OCI-LY7 (cell line): ENCODE data around the gene ALKBH4. TPM values are rescaled to one million over a fixed set of nuclear protein-coding genes. Genes with fewer than 3 reads are reported as not detected.
A peak's percentile ranks its signal among the peaks of the same experiment; 100 is the strongest.
"Not testable (repeated sequence)": the region's sequence is repeated elsewhere in the genome, so short reads cannot be mapped to it uniquely, and the experiment has no call there.

Experiments
- BruUV-seq: library from RNA; stranded (reverse); fragments of 400-500 nt; replicated peaks from 2 replicates; lab custom pipeline; 2021; lab: Mats Ljungman, UMichigan
- CTCF ChIA-PET: fragments of 300-600 bp; sonication (Branson Sonifier 250); formaldehyde crosslinking; loops from one replicate; lab custom pipeline; 2022; ENCODE audit warnings: antibody characterized with exemption; ENCODE audit not compliant: unreplicated experiment; lab: Charles Lee
- POLR2A ChIA-PET: fragments of 300-600 bp; sonication (Branson Sonifier 250); formaldehyde crosslinking; loops from one replicate; lab custom pipeline; 2022; ENCODE audit warnings: antibody characterized with exemption; lab: Charles Lee
- DNase-seq: peaks from one replicate; pipeline ENCODE4 v3.0.0-alpha.2; 2015; ENCODE audit warnings: low spot score
- H2AFZ ChIP-seq: fragments of 200-600 bp; sonication (generic), shearing (Covaris generic); 2 replicates; pipeline ENCODE4 v1.6.1; 2014; ENCODE audit warnings: mild to moderate bottlenecking, antibody characterized with exemption, low read length, moderate library complexity
- H3K27ac ChIP-seq: fragments of 200-600 bp; sonication (generic); 2 replicates; pipeline ENCODE4 v1.5.1; 2014; ENCODE audit warnings: mixed run types, low read depth, mild to moderate bottlenecking, moderate library complexity, low read length, inconsistent platforms; ENCODE audit not compliant: poor library complexity, severe bottlenecking
- H3K36me3 ChIP-seq: fragments of 200-600 bp; sonication (generic); 2 replicates; pipeline ENCODE4 v1.6.1; 2014; ENCODE audit warnings: mild to moderate bottlenecking, antibody characterized with exemption, low read length, moderate library complexity, mixed read lengths; ENCODE audit not compliant: insufficient read depth
- H3K4me1 ChIP-seq: fragments of 200-600 bp; sonication (generic); 2 replicates; pipeline ENCODE4 v1.5.1; 2014; ENCODE audit warnings: mild to moderate bottlenecking, low read length; ENCODE audit not compliant: insufficient read depth, poor library complexity, severe bottlenecking
- H3K4me2 ChIP-seq: fragments of 200-600 bp; sonication (generic); 2 replicates; pipeline ENCODE4 v1.6.1; 2014; ENCODE audit warnings: mild to moderate bottlenecking, low read length
- H3K4me3 ChIP-seq: fragments of 200-600 bp; sonication (generic); 2 replicates; pipeline ENCODE4 v1.5.1; 2014; ENCODE audit warnings: mild to moderate bottlenecking, low read depth, low read length; ENCODE audit not compliant: poor library complexity, severe bottlenecking
- H3K79me2 ChIP-seq: fragments of 200-600 bp; sonication (generic); 2 replicates; pipeline ENCODE4 v1.6.1; 2016; ENCODE audit warnings: low read depth, mild to moderate bottlenecking, low read length, moderate library complexity, mixed read lengths; ENCODE audit not compliant: insufficient read depth
- H3K9me2 ChIP-seq: fragments of 200-600 bp; sonication (generic); 2 replicates; pipeline ENCODE4 v1.6.1; 2016; ENCODE audit warnings: mild to moderate bottlenecking, low read length, mixed read lengths; ENCODE audit not compliant: insufficient read depth
- H3K9me3 ChIP-seq: fragments of 200-600 bp; sonication (generic); 2 replicates; pipeline ENCODE4 v1.6.1; 2014; ENCODE audit warnings: mild to moderate bottlenecking, mixed run types, low read length, mixed read lengths
- H4K20me1 ChIP-seq: fragments of 200-600 bp; sonication (generic); 2 replicates; pipeline ENCODE4 v1.6.1; 2014; ENCODE audit warnings: mild to moderate bottlenecking, antibody characterized with exemption, low read length, moderate library complexity, mixed read lengths; ENCODE audit not compliant: insufficient read depth
- CTCF ChIP-seq: fragments of 200-600 bp; sonication (generic); conservative IDR thresholded peaks from 2 replicates; pipeline ENCODE4 v1.5.1; 2014; ENCODE audit warnings: mild to moderate bottlenecking, antibody characterized with exemption, low read length, moderate library complexity, mixed read lengths
- intact Hi-C: fragments of 100-400 bp; cut with micrococcal nuclease; formaldehyde crosslinking; loops from one replicate; pipeline ENCODE4 v1.10.0; 2022; ENCODE audit not compliant: unreplicated experiment
- total RNA-seq, 2 experiments: library from RNA; depleted of rRNA in 1 of 2; stranded (reverse); fragments of >200 nt in 1 of 2; shearing (Covaris generic) in 1 of 2; gene quantifications; 2 replicates each; pipeline ENCODE4 v1.2.3, GENCODE V29; 2014 to 2022

The ALKBH4 gene
- total RNA-seq, 2 experiments from 2014 or later = 13.3 to 17.5 TPM

GRCh38 chr7:102479982-102480637 lies 15.4 kb upstream of the ALKBH4 start:
- DNase-seq, H3K9me3 ChIP-seq, H3K27ac ChIP-seq, H3K36me3 ChIP-seq, CTCF ChIA-PET, POLR2A ChIA-PET, H2AFZ ChIP-seq, H3K9me2 ChIP-seq, H3K79me2 ChIP-seq, H3K4me1 ChIP-seq, BruUV-seq, H4K20me1 ChIP-seq, H3K4me3 ChIP-seq, intact Hi-C loops, H3K4me2 ChIP-seq: not testable (repeated sequence)
- TF ChIP-seq CTCF = peak; percentile 30

GRCh38 chr7:102479209-102479584 lies 14.5 kb upstream of the ALKBH4 start:
- H2AFZ ChIP-seq, H3K9me2 ChIP-seq, CTCF ChIA-PET, H3K4me1 ChIP-seq, H3K9me3 ChIP-seq, H3K4me2 ChIP-seq, POLR2A ChIA-PET, H4K20me1 ChIP-seq, DNase-seq, H3K36me3 ChIP-seq, intact Hi-C loops, H3K79me2 ChIP-seq, H3K27ac ChIP-seq, H3K4me3 ChIP-seq, BruUV-seq: not testable (repeated sequence)

DNA sequence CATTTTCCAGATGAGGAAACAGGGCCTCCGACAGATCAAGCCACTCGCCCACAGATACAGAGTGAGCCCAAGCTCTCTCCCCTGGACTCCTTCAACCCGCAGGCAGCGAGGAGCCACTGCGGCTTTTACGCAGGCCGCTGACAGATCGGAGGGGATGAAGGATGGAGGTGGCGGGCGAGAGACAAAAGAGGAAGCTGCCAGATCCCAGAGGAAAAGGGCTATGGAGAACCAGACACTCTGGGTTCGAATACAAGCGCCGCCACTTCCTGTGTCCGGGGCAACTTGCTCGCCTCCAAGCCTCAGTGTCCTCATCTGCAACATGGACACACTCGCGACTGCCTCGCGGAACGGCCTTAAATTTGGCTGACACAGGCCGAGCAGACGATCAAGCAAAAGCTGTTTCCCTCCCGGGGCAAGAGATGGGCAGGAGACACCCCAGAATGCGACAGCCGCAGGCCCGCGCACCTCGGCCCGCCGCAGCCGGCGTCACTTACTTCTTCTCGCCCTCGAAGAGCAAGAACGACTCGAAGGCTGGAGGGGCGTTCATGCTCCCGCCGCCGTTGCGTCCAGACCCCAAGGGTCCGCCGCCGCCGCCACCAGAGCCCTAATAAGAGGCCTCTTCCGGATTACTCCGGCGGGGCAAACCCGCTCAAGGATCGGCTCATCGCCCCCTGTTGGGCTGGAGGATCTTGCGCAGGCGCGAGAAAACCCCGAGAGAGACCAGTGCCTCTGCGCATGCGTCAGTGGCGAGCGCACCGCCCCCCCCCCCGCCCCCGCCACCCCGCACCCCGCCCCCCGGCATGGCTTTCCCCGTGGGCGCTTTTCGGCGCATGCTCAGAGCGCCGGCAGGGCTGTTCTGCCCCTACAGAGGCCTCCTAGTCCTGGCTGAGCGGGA lies 13.9 kb upstream of the ALKBH4 start, which contains the start of gene POLR2J:
Gene POLR2J, minus strand, starts transcription at position 609 of the 895 bp plus-strand sequence. Its CDS starts 62 bp downstream, at position 547.
- H3K79me2 ChIP-seq, H2AFZ ChIP-seq, H3K27ac ChIP-seq, H3K9me2 ChIP-seq, H3K4me2 ChIP-seq, H3K9me3 ChIP-seq, H4K20me1 ChIP-seq, H3K36me3 ChIP-seq, H3K4me1 ChIP-seq, CTCF ChIA-PET, intact Hi-C loops, POLR2A ChIA-PET: not testable (repeated sequence)
- peak within 1 kb of the TSS; percentile 57 for H3K4me3 ChIP-seq
- BruUV-seq = TSS peak; percentile 84
- DNase-seq = peak; percentile 59

GRCh38 chr7:102474736-102475435 lies 10.2 kb upstream of the ALKBH4 start:
- intact Hi-C loops, H3K4me3 ChIP-seq, H3K4me2 ChIP-seq, H3K9me3 ChIP-seq, H3K9me2 ChIP-seq, H4K20me1 ChIP-seq, POLR2A ChIA-PET, CTCF ChIA-PET, H3K79me2 ChIP-seq, H2AFZ ChIP-seq, DNase-seq, H3K27ac ChIP-seq, H3K4me1 ChIP-seq, BruUV-seq: not testable (repeated sequence)
- peaks cover 36% of the 10 kb centered on the region for H3K36me3 ChIP-seq

DNA sequence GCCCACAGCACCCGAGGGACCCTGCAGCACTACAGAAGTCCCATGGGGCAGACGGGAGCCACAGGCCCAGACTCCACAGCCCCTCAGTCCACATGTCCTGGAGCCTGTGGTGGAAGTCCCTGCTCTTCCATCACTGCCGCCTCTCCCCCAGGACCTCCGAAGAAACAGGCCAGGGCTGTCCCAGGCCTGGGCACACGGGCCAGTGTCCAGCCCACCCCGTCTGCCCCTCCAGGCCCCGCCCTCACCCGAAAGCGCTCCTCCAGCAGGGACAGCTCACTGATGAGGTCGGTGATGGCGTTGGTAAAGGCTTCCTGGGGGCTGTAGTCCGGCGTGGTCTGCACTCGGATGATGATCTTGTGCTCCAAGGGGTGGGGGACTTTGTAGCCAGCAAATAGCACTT lies 9.5 kb upstream of the ALKBH4 start:
- H3K4me2 ChIP-seq, intact Hi-C loops, H3K4me3 ChIP-seq, DNase-seq, BruUV-seq, H2AFZ ChIP-seq, CTCF ChIA-PET, POLR2A ChIA-PET, H3K4me1 ChIP-seq, H3K9me2 ChIP-seq, H3K27ac ChIP-seq, H3K9me3 ChIP-seq, H4K20me1 ChIP-seq, H3K79me2 ChIP-seq: not testable (repeated sequence)
- H3K36me3 ChIP-seq = peaks cover 43% of the 10 kb centered on the region
